Neural crest cell (in vitro differentiated cells): Measurements from ENCODE around the gene SLC15A1. TPM values are rescaled to one million over a fixed set of nuclear protein-coding genes. Genes with fewer than 3 reads are reported as not detected.

Source experiments
- DNase-seq: peaks from one replicate; pipeline ENCODE4 v3.0.0; 2021; ENCODE audit warnings: low read depth, mixed read lengths, low spot score
- H3K27ac Mint-ChIP-seq: one replicate; pipeline ENCODE4 v1.8.0; 2021; ENCODE audit warnings: mild to moderate bottlenecking, mixed read lengths; ENCODE audit not compliant: unreplicated experiment
- H3K27me3 Mint-ChIP-seq: 2 replicates; pipeline ENCODE4 v1.8.0; 2021; ENCODE audit warnings: low read depth, mild to moderate bottlenecking, mixed read lengths
- H3K36me3 Mint-ChIP-seq: 2 replicates; pipeline ENCODE4 v1.8.0; 2021; ENCODE audit warnings: low read depth, mild to moderate bottlenecking, mixed read lengths
- H3K4me1 Mint-ChIP-seq: 2 replicates; pipeline ENCODE4 v1.8.0; 2021; ENCODE audit warnings: mixed read lengths
- H3K4me3 Mint-ChIP-seq: one replicate; pipeline ENCODE4 v1.8.0; 2021; ENCODE audit warnings: mild to moderate bottlenecking, mixed read lengths
- H3K9me3 Mint-ChIP-seq: 2 replicates; pipeline ENCODE4 v1.8.0; 2021; ENCODE audit warnings: mixed read lengths
- CTCF ChIP-seq: fragments of 200-600 bp; sonication (generic); conservative IDR thresholded peaks from 2 replicates; pipeline ENCODE4 v1.5.0; 2021; ENCODE audit warnings: antibody characterized with exemption, mild to moderate bottlenecking
- total RNA-seq: library from RNA; stranded (reverse); gene quantifications from 2 replicates; pipeline ENCODE4 v1.2.1, GENCODE V29; 2021

Gene SLC15A1
- total RNA-seq, 1 donor from 2014 or later = not detected

GRCh38 chr13:98741741-98742435 lies 10.6 kb downstream of the SLC15A1 start:
- Mint-ChIP-seq H3K4me1 (no peaks in the 10 kb centered on the region), H3K36me3 (peaks cover 6% of the 10 kb centered on the region), H3K27ac (no peak overlapping the region), H3K4me3 (no peak overlapping the region), H3K27me3 (no peaks in the 10 kb centered on the region), H3K9me3 (peaks cover 21% of the 10 kb centered on the region)
- no peak for TF ChIP-seq CTCF
- no peak for DNase-seq

- Mint-ChIP-seq H3K27me3 (peaks cover 4% of the 10 kb centered on the region), H3K27ac (no peak overlapping the region), H3K4me3 (no peak overlapping the region), H3K9me3 (peaks cover 17% of the 10 kb centered on the region), H3K4me1 (no peaks in the 10 kb centered on the region), H3K36me3 (peaks cover 6% of the 10 kb centered on the region)
- no peak for DNase-seq
- TF ChIP-seq CTCF = no peak
These were observed 12.3 kb downstream of the SLC15A1 start for GRCh38 chr13:98740131-98740530.

- no peaks in the 10 kb centered on the region for H3K4me1 Mint-ChIP-seq
- H3K4me3 Mint-ChIP-seq = no peak overlapping the region
- no peak overlapping the region for H3K27ac Mint-ChIP-seq
- H3K27me3 Mint-ChIP-seq = peaks cover 4% of the 10 kb centered on the region
- DNase-seq = no peak
- peaks cover 6% of the 10 kb centered on the region for H3K36me3 Mint-ChIP-seq
- H3K9me3 Mint-ChIP-seq = peaks cover 17% of the 10 kb centered on the region
- TF ChIP-seq CTCF = no peak
These were observed 13.5 kb downstream of the SLC15A1 start for GRCh38 chr13:98738993-98739392.

- Mint-ChIP-seq H3K27ac (no peak overlapping the region), H3K27me3 (peaks cover 4% of the 10 kb centered on the region), H3K36me3 (peaks cover 6% of the 10 kb centered on the region), H3K4me1 (no peaks in the 10 kb centered on the region), H3K4me3 (no peak overlapping the region), H3K9me3 (peaks cover 17% of the 10 kb centered on the region)
- no peak for TF ChIP-seq CTCF
- DNase-seq = no peak
These were observed 14.3 kb downstream of the SLC15A1 start for GRCh38 chr13:98738213-98738612.

- Mint-ChIP-seq H3K9me3 (peaks cover 3% of the 10 kb centered on the region), H3K27me3 (peaks cover 4% of the 10 kb centered on the region), H3K4me1 (no peaks in the 10 kb centered on the region), H3K27ac (no peak overlapping the region), H3K36me3 (no peaks in the 10 kb centered on the region), H3K4me3 (no peak overlapping the region)
- DNase-seq = no peak
- TF ChIP-seq CTCF = no peak
These were observed 20.5 kb downstream of the SLC15A1 start for GRCh38 chr13:98731925-98732324.
